Thymus (tissue), 14 donors: ENCODE results near the gene P2RY11. TPM values are rescaled to one million over a fixed set of nuclear protein-coding genes. Genes with fewer than 3 reads are reported as not detected.

Experiments
- DNase-seq, 9 donors: peaks; one replicate each; pipeline ENCODE4 v3.0.0-alpha.2; 2013; ENCODE audit warnings: low spot score in 9 of 9, low read depth in 6 of 9, missing footprints in 1 of 9
- H3K27ac ChIP-seq, 2 donors: one replicate each; pipeline ENCODE4 v1.5.1; 2013; ENCODE audit warnings: control low read depth in 1 of 2, low read depth in 1 of 2, low read length in 1 of 2, mild to moderate bottlenecking in 1 of 2, moderate library complexity in 1 of 2
- H3K27me3 ChIP-seq, 2 donors: one replicate each; pipeline ENCODE4 v1.5.1; 2013; ENCODE audit warnings: low read length in 1 of 2; ENCODE audit not compliant: control insufficient read depth in 2 of 2, insufficient read depth in 1 of 2
- H3K36me3 ChIP-seq, 2 donors: one replicate each; pipeline ENCODE4 v1.5.1; 2013; ENCODE audit warnings: low read length in 1 of 2, mild to moderate bottlenecking in 1 of 2, moderate library complexity in 1 of 2; ENCODE audit not compliant: control insufficient read depth in 2 of 2, insufficient read depth in 2 of 2
- H3K4me1 ChIP-seq, 2 donors: one replicate each; pipeline ENCODE4 v1.5.1; 2013; ENCODE audit warnings: low read length in 2 of 2; ENCODE audit not compliant: control insufficient read depth in 2 of 2, insufficient read depth in 2 of 2
- H3K4me3 ChIP-seq, 2 donors: one replicate each; pipeline ENCODE4 v1.5.1; 2013; ENCODE audit warnings: low read length in 2 of 2, control low read depth in 1 of 2, mild to moderate bottlenecking in 1 of 2
- H3K9me3 ChIP-seq, 2 donors: one replicate each; pipeline ENCODE4 v1.5.1; 2013; ENCODE audit warnings: low read length in 1 of 2, mild to moderate bottlenecking in 1 of 2; ENCODE audit not compliant: control insufficient read depth in 2 of 2, insufficient read depth in 1 of 2
- WGBS: extraction: QIAGEN DNeasy Blood & Tissue Kit; methylation state at CpG from one replicate; pipeline ENCODE4 v1.1.7; 2013; 5-methylcytosine and 5-hydroxymethylcytosine counted together
- long read RNA-seq, 10 donors: transcript quantifications; one replicate each; lab custom pipeline, GENCODE V29; 2026
- polyA plus RNA-seq: library from polyadenylated mRNA; stranded (reverse); fragments of 200-250 nt; gene quantifications from one replicate; pipeline ENCODE4 v1.2.3, GENCODE V29; 2013
- total RNA-seq: library from RNA; stranded (reverse); fragments of 120-200 nt; gene quantifications from one replicate; pipeline ENCODE4 v1.2.4, GENCODE V29; 2013
- donor health status: healthy.

Gene P2RY11
- total RNA-seq (5.6 TPM), polyA plus RNA-seq (14.5 TPM)
- long read RNA-seq, donor 1, partial matches to known transcripts: 0 of 1 reads
- long read RNA-seq, donor 1, other reads (novel, unspliced or antisense): 0 of 1 reads
- long read RNA-seq, donor 2, transcript P2RY11-201 (2 exons, 1,943 nt): major isoform, 5 of 5 reads
- long read RNA-seq, donor 2, partial matches to known transcripts: 0 of 5 reads
- long read RNA-seq, donor 2, other reads (novel, unspliced or antisense): 0 of 5 reads
- long read RNA-seq, donor 3, partial matches to known transcripts: 0 of 1 reads
- long read RNA-seq, donor 3, other reads (novel, unspliced or antisense): 0 of 1 reads
- long read RNA-seq, donor 4, partial matches to known transcripts: 104 of 205 reads
- long read RNA-seq, donor 4, other reads (novel, unspliced or antisense): 100 of 205 reads
- long read RNA-seq, donor 5, partial matches to known transcripts: 0 of 1 reads
- long read RNA-seq, donor 5, other reads (novel, unspliced or antisense): 0 of 1 reads
- long read RNA-seq, donor 6, partial matches to known transcripts: 11 of 13 reads
- long read RNA-seq, donor 6, other reads (novel, unspliced or antisense): 0 of 13 reads
- long read RNA-seq, donor 7: 0 reads
- long read RNA-seq, donor 8, partial matches to known transcripts: 0 of 1 reads
- long read RNA-seq, donor 8, other reads (novel, unspliced or antisense): 0 of 1 reads
- long read RNA-seq, donor 9: 0 reads
- long read RNA-seq, donor 10, partial matches to known transcripts: 0 of 1 reads
- long read RNA-seq, donor 10, other reads (novel, unspliced or antisense): 0 of 1 reads

GRCh38 chr19:10111405-10111811 lies at the start of gene P2RY11:
Gene P2RY11 (plus strand): TSS chr19:10111693. CDS start chr19:10111722, 29 bp downstream.
- Histone ChIP-seq H3K4me1 (peaks cover 13 to 16% of the 10 kb centered on the region in 2 donors), H3K4me3 (no peak within 1 kb of the TSS), H3K27ac (peak within 1 kb of the TSS in 1 of 2 donors; percentile 56), H3K27me3 (no peaks in the 10 kb centered on the region), H3K9me3 (no peaks in the 10 kb centered on the region), H3K36me3 (peaks cover 67 to 81% of the 10 kb centered on the region in 2 donors)
- DNase-seq: peak in 1 of 9 donors; percentile 39
- WGBS: 73% methylated on average over 8 of the region's 8 CpGs

DNA sequence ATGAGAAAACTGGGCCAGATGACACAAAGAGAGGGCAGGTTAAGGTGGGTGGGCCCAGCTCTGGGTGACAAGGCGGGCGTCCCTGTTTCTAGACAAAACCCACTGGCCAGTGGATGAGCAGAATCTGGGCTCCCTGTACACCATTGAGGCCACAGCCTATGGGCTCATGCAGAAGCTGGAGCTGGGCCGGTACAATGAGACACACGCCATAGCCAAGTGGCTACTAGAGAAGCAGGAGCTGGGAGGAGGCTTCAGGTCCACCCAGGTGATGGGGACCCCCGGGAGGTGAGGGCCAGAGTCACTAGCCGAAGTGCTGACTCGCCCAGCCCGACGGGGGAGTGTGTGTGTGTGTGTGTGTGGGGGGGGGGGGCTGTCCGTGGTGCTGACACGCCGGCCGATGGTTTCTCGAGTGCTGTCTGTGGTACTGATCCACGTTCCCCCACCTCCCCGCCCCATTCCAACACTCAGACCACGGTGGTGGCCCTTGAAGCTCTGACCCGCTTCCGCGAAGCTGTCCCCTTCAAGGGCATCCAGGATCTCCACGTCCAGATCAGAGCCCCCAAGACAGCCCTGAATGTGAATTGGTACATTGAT lies 49.7 kb upstream of the P2RY11 start:
- Histone ChIP-seq H3K27me3 (peaks cover 0 to 4% of the 10 kb centered on the region in 2 donors), H3K9me3 (no peaks in the 10 kb centered on the region), H3K36me3 (no peaks in the 10 kb centered on the region), H3K4me3 (no peak overlapping the region), H3K4me1 (no peaks in the 10 kb centered on the region), H3K27ac (no peak overlapping the region)
- no peak for DNase-seq
- WGBS: 32% methylated on average over 21 of the region's 21 CpGs

DNA sequence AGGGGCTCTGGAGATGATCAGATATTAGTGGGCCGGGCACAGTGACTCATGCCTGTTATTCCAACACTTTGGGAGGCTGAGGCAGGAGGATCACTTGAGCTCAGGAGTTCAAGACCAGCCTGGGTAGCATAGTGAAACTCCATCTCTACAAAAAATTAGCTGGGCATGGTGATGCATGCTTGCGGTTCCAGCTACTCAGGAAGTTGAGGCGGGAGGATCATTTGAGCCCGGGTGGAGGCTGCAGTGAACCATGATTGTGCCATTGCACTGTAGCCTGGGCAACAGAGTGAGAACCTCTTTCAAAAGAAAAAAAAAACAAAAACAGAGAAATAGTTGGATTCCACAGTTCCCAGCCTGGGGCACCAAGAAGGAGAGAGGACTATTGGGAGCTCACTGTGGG lies 43.3 kb upstream of the P2RY11 start:
- WGBS: 60% methylated on average over 4 of the region's 4 CpGs
- peaks cover 0 to 1% of the 10 kb centered on the region in 2 donors for H3K9me3 ChIP-seq
- DNase-seq: no peak
- no peaks in the 10 kb centered on the region for H3K4me1 ChIP-seq
- H3K4me3 ChIP-seq: no peak overlapping the region
- H3K36me3 ChIP-seq: no peaks in the 10 kb centered on the region
- peaks cover 0 to 2% of the 10 kb centered on the region in 2 donors for H3K27me3 ChIP-seq
- H3K27ac ChIP-seq: no peak overlapping the region

GRCh38 chr19:10069046-10069445 lies 42.4 kb upstream of the P2RY11 start:
- WGBS: 86% methylated on average over 6 of the region's 6 CpGs

GRCh38 chr19:10070730-10071446 lies 40.6 kb upstream of the P2RY11 start:
- no peaks in the 10 kb centered on the region for H3K4me1 ChIP-seq
- H3K27ac ChIP-seq: no peak overlapping the region
- H3K4me3 ChIP-seq: no peak overlapping the region
- DNase-seq: no peak
- WGBS: 84% methylated on average over 22 of the region's 22 CpGs
- no peaks in the 10 kb centered on the region for H3K27me3 ChIP-seq
- H3K36me3 ChIP-seq: no peaks in the 10 kb centered on the region
- peaks cover 0 to 12% of the 10 kb centered on the region in 2 donors for H3K9me3 ChIP-seq

More at GRCh38 chr19:10069046-10069445, 42.4 kb upstream of the P2RY11 start:
- Histone ChIP-seq H3K27me3 (no peaks in the 10 kb centered on the region), H3K27ac (no peak overlapping the region), H3K36me3 (no peaks in the 10 kb centered on the region), H3K4me3 (no peak overlapping the region), H3K9me3 (peaks cover 0 to 9% of the 10 kb centered on the region in 2 donors), H3K4me1 (no peaks in the 10 kb centered on the region)
- no peak for DNase-seq

DNA sequence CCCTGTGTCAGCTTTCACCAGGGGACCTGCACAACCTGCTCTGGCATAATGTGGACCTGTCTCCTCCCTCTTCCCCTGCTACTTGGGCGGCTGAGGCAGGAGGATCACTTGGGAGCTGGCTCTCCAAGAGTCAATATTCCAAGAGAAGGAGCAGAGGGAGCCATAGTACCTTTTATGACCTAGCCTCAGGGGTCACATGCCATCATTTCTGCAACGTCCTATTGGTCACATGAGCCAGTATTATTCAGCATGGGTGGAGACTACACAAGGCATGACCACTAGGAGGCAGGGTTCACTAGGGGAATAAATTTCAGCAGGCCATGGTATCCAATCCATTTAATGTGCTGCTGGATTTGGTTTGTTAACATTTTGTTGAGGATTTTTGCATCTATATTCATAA lies 37.3 kb upstream of the P2RY11 start:
- WGBS: 81% methylated on average over 2 of the region's 2 CpGs
- H3K27me3 ChIP-seq: peaks cover 0 to 3% of the 10 kb centered on the region in 2 donors
- no peaks in the 10 kb centered on the region for H3K36me3 ChIP-seq
- DNase-seq: peak in 2 of 9 donors; percentile 34 to 41
- H3K27ac ChIP-seq: no peak overlapping the region
- H3K4me3 ChIP-seq: no peak overlapping the region
- no peaks in the 10 kb centered on the region for H3K4me1 ChIP-seq
- peaks cover 0 to 12% of the 10 kb centered on the region in 2 donors for H3K9me3 ChIP-seq

- no peak overlapping the region for H3K27ac ChIP-seq
These were observed 35.0 kb upstream of the P2RY11 start for GRCh38 chr19:10076535-10076934.

GRCh38 chr19:10078329-10078728 lies 33.2 kb upstream of the P2RY11 start:
- H3K4me3 ChIP-seq: no peak overlapping the region
- H3K4me1 ChIP-seq: no peaks in the 10 kb centered on the region
- peaks cover 0 to 9% of the 10 kb centered on the region in 2 donors for H3K9me3 ChIP-seq
- H3K27ac ChIP-seq: no peak overlapping the region
- H3K27me3 ChIP-seq: peaks cover 0 to 3% of the 10 kb centered on the region in 2 donors
- H3K36me3 ChIP-seq: no peaks in the 10 kb centered on the region
- DNase-seq: no peak
- 86% methylated on average over 8 of the region's 8 CpGs for WGBS

More at GRCh38 chr19:10076535-10076934, 35.0 kb upstream of the P2RY11 start:
- Histone ChIP-seq H3K4me3 (no peak overlapping the region), H3K4me1 (no peaks in the 10 kb centered on the region), H3K36me3 (no peaks in the 10 kb centered on the region), H3K27me3 (peaks cover 0 to 3% of the 10 kb centered on the region in 2 donors), H3K9me3 (peaks cover 0 to 12% of the 10 kb centered on the region in 2 donors)
- no peak for DNase-seq
- 90% methylated on average over 6 of the region's 6 CpGs for WGBS
